ENCODE measurements around the gene PLCG2.

PLCG2 gene

DNA sequence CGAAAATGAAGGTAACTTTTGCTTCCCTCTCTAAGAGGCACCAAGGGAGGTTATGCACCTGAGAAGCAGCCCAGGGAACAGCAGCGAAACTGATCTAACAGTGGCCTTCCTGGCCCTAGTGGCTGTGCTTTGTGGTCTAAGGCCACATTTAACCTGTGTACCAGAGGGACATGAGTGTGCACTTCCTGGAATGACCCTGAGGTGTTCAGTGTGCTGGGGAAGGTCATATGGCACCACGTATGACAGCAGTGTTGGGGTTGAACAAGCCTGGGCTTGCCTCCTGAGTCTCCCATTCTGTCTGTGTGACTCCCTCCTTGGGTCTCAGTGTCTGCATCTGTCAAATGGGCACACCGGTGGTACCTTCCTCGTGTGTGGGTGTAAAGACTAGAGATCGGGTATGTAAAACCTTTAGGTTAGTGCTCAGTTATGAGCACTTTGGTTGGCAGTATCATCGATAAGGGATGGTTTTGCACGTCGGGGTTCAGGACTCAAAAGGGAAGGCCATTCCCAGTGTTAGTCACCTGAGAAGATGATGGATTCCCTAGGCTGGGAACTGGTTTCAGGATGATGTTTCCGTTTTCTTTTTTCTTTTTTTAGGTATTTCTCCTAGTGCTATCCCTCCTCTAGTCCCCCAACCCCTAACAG lies 31.9 kb downstream of the PLCG2 start:
- DNase-seq, result no peak
- H3K4me3 ChIP-seq (ENCODE audit: control insufficient read depth in 1 of 7, extremely low read depth in 1 of 7, insufficient read depth in 4 of 7, low read depth in 2 of 7, low read length in 6 of 7), result no peak overlapping the region
- CTCF ChIA-PET, result no interaction called here
- 84% methylated on average over 8 of the region's 10 CpGs for WGBS (ENCODE audit: insufficient coverage)
- POLR2A ChIA-PET, result no interaction called here
- H3K9me3 ChIP-seq (ENCODE audit: control extremely low read depth in 1 of 5, control insufficient read depth in 4 of 5, insufficient read depth in 2 of 5, low read depth in 1 of 5, low read length in 4 of 5), result no peaks in the 10 kb centered on the region
- peaks cover 1 to 51% (median 8%) of the 10 kb centered on the region in 4 experiments for H3K4me1 ChIP-seq (ENCODE audit: control extremely low read depth in 1 of 4, control insufficient read depth in 4 of 4, insufficient read depth in 4 of 4, low read length in 3 of 4)
- H3K27me3 ChIP-seq (replicated peaks in 2 of 5; ENCODE audit: control insufficient read depth in 4 of 5, insufficient read depth in 5 of 5, low read length in 4 of 5), result no peaks in the 10 kb centered on the region
- peaks cover 0 to 18% (median 1%) of the 10 kb centered on the region in 4 experiments for H3K36me3 ChIP-seq (ENCODE audit: control insufficient read depth in 4 of 4, insufficient read depth in 4 of 4, low read length in 3 of 4)
- no peak overlapping the region for H3K27ac ChIP-seq (ENCODE audit: insufficient read depth in 1 of 2, low read depth in 1 of 2, low read length in 2 of 2, poor library complexity in 1 of 2, severe bottlenecking in 2 of 2)

DNA sequence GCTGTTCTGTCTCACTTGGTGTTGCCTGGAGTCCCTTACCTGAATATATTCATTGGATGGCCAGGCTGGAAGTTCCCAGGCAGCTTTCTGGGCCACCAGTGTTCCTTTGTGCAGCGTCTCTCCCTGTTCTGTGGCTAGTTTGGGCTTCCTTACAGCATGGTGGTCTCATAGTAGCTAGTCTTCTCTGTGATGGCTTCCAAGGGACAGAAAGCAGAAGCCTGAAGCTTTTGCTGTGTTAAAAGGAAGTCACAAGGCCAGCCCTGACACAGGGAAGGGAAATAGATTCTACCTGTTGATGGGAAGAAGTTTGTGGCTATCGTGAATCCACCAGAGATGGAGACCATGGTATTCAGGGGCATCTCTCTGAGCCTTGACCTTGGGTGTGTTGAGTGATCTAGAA lies 34.6 kb downstream of the PLCG2 start:
- Histone ChIP-seq H3K4me1 (ENCODE audit: control extremely low read depth in 1 of 4, control insufficient read depth in 4 of 4, insufficient read depth in 4 of 4, low read length in 3 of 4) (peaks cover 5 to 61% (median 16%) of the 10 kb centered on the region in 4 experiments), H3K27me3 (replicated peaks in 2 of 5; ENCODE audit: control insufficient read depth in 4 of 5, insufficient read depth in 5 of 5, low read length in 4 of 5) (no peaks in the 10 kb centered on the region), H3K27ac (ENCODE audit: insufficient read depth in 1 of 2, low read depth in 1 of 2, low read length in 2 of 2, poor library complexity in 1 of 2, severe bottlenecking in 2 of 2) (no peak overlapping the region), H3K9me3 (ENCODE audit: control extremely low read depth in 1 of 5, control insufficient read depth in 4 of 5, insufficient read depth in 2 of 5, low read depth in 1 of 5, low read length in 4 of 5) (no peaks in the 10 kb centered on the region), H3K4me3 (ENCODE audit: control insufficient read depth in 1 of 7, extremely low read depth in 1 of 7, insufficient read depth in 4 of 7, low read depth in 2 of 7, low read length in 6 of 7) (no peak overlapping the region), H3K36me3 (ENCODE audit: control insufficient read depth in 4 of 4, insufficient read depth in 4 of 4, low read length in 3 of 4) (peaks cover 0 to 5% (median 1%) of the 10 kb centered on the region in 4 experiments)
- no peak for DNase-seq
- ChIA-PET POLR2A (no interaction called here), CTCF (interaction anchor here (0.7 to 1.2 kb wide), 3 partner anchors 10 to 61 kb away, joined by 3 read pairs; no protein-coding TSS in a partner anchor)
- 100% methylated on average over 1 of the region's 2 CpGs for WGBS (ENCODE audit: insufficient coverage)

DNA sequence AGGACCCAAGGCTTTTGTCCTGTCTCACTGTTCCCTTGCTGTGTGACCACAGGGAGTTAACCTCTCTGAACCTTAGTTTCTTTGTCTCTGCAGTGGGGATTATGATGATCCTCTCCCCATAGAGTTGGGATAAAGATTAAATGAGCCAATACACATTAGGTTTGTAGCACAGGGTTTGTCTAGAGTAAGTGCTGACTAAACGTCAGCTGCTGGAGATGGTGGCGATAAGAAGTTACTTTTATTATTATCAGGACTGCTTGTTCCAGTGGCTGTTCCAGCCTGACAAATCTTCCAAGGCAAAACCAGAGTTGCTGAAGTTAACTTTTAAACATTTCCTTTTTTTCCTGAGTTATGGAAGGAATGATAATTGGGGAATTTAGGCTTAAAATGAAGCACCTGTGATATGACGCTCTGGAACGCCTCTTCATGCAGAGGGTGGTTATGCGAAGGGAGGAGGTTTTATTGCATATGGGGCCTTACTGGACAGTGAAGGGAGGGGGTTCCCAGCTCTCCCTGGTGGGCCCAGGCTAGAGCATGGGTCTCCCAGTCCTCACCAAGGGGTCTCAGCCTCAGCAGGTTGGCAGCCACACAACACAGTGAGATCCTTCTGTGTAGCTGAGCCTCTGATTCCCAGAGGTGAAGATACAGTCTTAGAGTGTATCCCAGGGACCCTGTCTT lies 35.8 kb downstream of the PLCG2 start:
- H3K36me3 ChIP-seq (ENCODE audit: control insufficient read depth in 4 of 4, insufficient read depth in 4 of 4, low read length in 3 of 4), result peaks cover 0 to 3% (median 0%) of the 10 kb centered on the region in 4 experiments
- H3K4me3 ChIP-seq (ENCODE audit: control insufficient read depth in 1 of 7, extremely low read depth in 1 of 7, insufficient read depth in 4 of 7, low read depth in 2 of 7, low read length in 6 of 7), result no peak overlapping the region
- WGBS (ENCODE audit: insufficient coverage), result 92% methylated on average over 3 of the region's 5 CpGs
- no peaks in the 10 kb centered on the region for H3K27me3 ChIP-seq (replicated peaks in 2 of 5; ENCODE audit: control insufficient read depth in 4 of 5, insufficient read depth in 5 of 5, low read length in 4 of 5)
- CTCF ChIA-PET, result interaction anchor here (1.2 kb wide), 1 partner anchor 11 kb away, joined by 3 read pairs; no protein-coding TSS in a partner anchor
- POLR2A ChIA-PET, result no interaction called here
- no peak overlapping the region for H3K27ac ChIP-seq (ENCODE audit: insufficient read depth in 1 of 2, low read depth in 1 of 2, low read length in 2 of 2, poor library complexity in 1 of 2, severe bottlenecking in 2 of 2)
- no peaks in the 10 kb centered on the region for H3K9me3 ChIP-seq (ENCODE audit: control extremely low read depth in 1 of 5, control insufficient read depth in 4 of 5, insufficient read depth in 2 of 5, low read depth in 1 of 5, low read length in 4 of 5)
- H3K4me1 ChIP-seq (ENCODE audit: control extremely low read depth in 1 of 4, control insufficient read depth in 4 of 4, insufficient read depth in 4 of 4, low read length in 3 of 4), result peaks cover 5 to 66% (median 16%) of the 10 kb centered on the region in 4 experiments
- DNase-seq, result no peak

DNA sequence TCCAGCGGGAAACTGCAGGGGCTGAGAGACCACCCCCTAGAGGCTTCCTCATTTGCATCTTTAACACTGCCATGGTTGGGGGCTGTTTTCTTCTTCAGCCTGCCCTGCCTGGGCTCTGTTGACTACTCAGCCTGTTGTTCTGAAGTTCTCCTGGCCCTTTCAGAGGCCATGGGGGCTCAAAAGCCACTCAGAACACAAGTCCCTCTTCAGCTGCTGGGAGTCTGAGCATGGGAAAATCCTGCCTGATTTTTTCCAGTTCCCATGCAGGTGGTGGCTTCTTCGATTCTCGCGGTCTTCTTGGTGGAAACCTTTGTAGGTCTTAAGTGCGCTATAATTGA lies 36.3 kb downstream of the PLCG2 start:
- ChIA-PET POLR2A (no interaction called here), CTCF (interaction anchor here (1.0 kb wide), 1 partner anchor 27 kb away, joined by 3 read pairs; no protein-coding TSS in a partner anchor)
- 75% methylated on average over 4 of the region's 5 CpGs for WGBS (ENCODE audit: insufficient coverage)
- H3K4me3 ChIP-seq (ENCODE audit: control insufficient read depth in 1 of 7, extremely low read depth in 1 of 7, insufficient read depth in 4 of 7, low read depth in 2 of 7, low read length in 6 of 7), result no peak overlapping the region
- no peaks in the 10 kb centered on the region for H3K9me3 ChIP-seq (ENCODE audit: control extremely low read depth in 1 of 5, control insufficient read depth in 4 of 5, insufficient read depth in 2 of 5, low read depth in 1 of 5, low read length in 4 of 5)
- peaks cover 0 to 3% (median 0%) of the 10 kb centered on the region in 4 experiments for H3K36me3 ChIP-seq (ENCODE audit: control insufficient read depth in 4 of 4, insufficient read depth in 4 of 4, low read length in 3 of 4)
- DNase-seq, result no peak
- peaks cover 5 to 67% (median 16%) of the 10 kb centered on the region in 4 experiments for H3K4me1 ChIP-seq (ENCODE audit: control extremely low read depth in 1 of 4, control insufficient read depth in 4 of 4, insufficient read depth in 4 of 4, low read length in 3 of 4)
- no peak overlapping the region for H3K27ac ChIP-seq (ENCODE audit: insufficient read depth in 1 of 2, low read depth in 1 of 2, low read length in 2 of 2, poor library complexity in 1 of 2, severe bottlenecking in 2 of 2)
- no peaks in the 10 kb centered on the region for H3K27me3 ChIP-seq (replicated peaks in 2 of 5; ENCODE audit: control insufficient read depth in 4 of 5, insufficient read depth in 5 of 5, low read length in 4 of 5)

DNA sequence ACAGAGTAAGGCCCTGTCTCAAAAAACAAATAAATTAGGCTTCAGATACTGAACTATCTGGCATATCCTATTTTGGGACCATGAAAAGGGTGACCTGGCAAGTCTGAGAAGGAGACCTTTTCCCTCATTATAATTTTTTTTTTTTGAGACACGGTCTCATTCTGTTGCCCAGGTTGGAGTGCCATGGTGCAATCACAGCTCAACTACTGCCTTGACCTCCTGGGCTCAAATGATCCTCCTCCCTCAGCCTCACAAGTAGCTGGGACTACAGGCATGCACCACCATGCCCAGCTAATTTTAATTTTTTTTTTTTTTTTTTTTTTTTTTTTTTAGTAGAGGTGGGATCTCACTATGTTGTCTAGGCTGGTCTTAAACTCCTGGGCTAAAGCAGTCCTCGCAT lies 37.3 kb downstream of the PLCG2 start:
- Histone ChIP-seq H3K27ac (ENCODE audit: insufficient read depth in 1 of 2, low read depth in 1 of 2, low read length in 2 of 2, poor library complexity in 1 of 2, severe bottlenecking in 2 of 2) (no peak overlapping the region), H3K9me3 (ENCODE audit: control extremely low read depth in 1 of 5, control insufficient read depth in 4 of 5, insufficient read depth in 2 of 5, low read depth in 1 of 5, low read length in 4 of 5) (no peaks in the 10 kb centered on the region), H3K27me3 (replicated peaks in 2 of 5; ENCODE audit: control insufficient read depth in 4 of 5, insufficient read depth in 5 of 5, low read length in 4 of 5) (no peaks in the 10 kb centered on the region), H3K4me1 (ENCODE audit: control extremely low read depth in 1 of 4, control insufficient read depth in 4 of 4, insufficient read depth in 4 of 4, low read length in 3 of 4) (peaks cover 7 to 71% (median 21%) of the 10 kb centered on the region in 4 experiments), H3K36me3 (ENCODE audit: control insufficient read depth in 4 of 4, insufficient read depth in 4 of 4, low read length in 3 of 4) (no peaks in the 10 kb centered on the region), H3K4me3 (ENCODE audit: control insufficient read depth in 1 of 7, extremely low read depth in 1 of 7, insufficient read depth in 4 of 7, low read depth in 2 of 7, low read length in 6 of 7) (no peak overlapping the region)
- ChIA-PET CTCF (interaction anchor here (1.0 kb wide), 1 partner anchor 26 kb away, joined by 3 read pairs; no protein-coding TSS in a partner anchor), POLR2A (no interaction called here)
- DNase-seq, result no peak
- 100% methylated on average over 2 of the region's 2 CpGs for WGBS (ENCODE audit: insufficient coverage)

DNA sequence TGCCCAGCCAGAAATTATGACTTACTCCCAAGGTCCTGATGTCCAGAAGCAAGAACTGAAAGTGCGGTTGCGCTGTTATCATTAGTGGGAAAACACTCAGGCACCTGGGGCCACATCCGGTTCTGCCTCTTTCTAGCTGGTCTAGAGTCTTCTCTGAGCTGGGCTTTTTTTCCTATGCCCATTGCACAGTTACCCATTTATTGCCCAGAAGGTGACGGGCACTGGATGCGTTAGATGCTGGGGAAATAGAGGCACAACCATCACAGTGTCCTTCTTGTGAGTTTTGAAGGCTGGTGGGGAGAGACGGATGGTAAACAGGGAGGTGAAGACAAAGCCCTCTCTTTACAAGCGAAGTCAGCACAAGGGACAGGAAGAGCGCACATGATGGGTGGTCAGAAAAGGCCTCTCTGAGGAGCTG lies 37.7 kb downstream of the PLCG2 start:
- Histone ChIP-seq H3K36me3 (ENCODE audit: control insufficient read depth in 4 of 4, insufficient read depth in 4 of 4, low read length in 3 of 4) (no peaks in the 10 kb centered on the region), H3K4me1 (ENCODE audit: control extremely low read depth in 1 of 4, control insufficient read depth in 4 of 4, insufficient read depth in 4 of 4, low read length in 3 of 4) (peaks cover 11 to 75% (median 26%) of the 10 kb centered on the region in 4 experiments), H3K4me3 (ENCODE audit: control insufficient read depth in 1 of 7, extremely low read depth in 1 of 7, insufficient read depth in 4 of 7, low read depth in 2 of 7, low read length in 6 of 7) (no peak overlapping the region), H3K27ac (ENCODE audit: insufficient read depth in 1 of 2, low read depth in 1 of 2, low read length in 2 of 2, poor library complexity in 1 of 2, severe bottlenecking in 2 of 2) (no peak overlapping the region), H3K27me3 (replicated peaks in 2 of 5; ENCODE audit: control insufficient read depth in 4 of 5, insufficient read depth in 5 of 5, low read length in 4 of 5) (no peaks in the 10 kb centered on the region), H3K9me3 (ENCODE audit: control extremely low read depth in 1 of 5, control insufficient read depth in 4 of 5, insufficient read depth in 2 of 5, low read depth in 1 of 5, low read length in 4 of 5) (no peaks in the 10 kb centered on the region)
- 98% methylated on average over 8 of the region's 8 CpGs for WGBS (ENCODE audit: insufficient coverage)
- ChIA-PET CTCF (interaction anchor here (1.2 to 2.0 kb wide), 3 partner anchors 10 to 25 kb away, joined by 3 to 10 read pairs (median 4); no protein-coding TSS in a partner anchor), POLR2A (no interaction called here)
- no peak for DNase-seq

DNA sequence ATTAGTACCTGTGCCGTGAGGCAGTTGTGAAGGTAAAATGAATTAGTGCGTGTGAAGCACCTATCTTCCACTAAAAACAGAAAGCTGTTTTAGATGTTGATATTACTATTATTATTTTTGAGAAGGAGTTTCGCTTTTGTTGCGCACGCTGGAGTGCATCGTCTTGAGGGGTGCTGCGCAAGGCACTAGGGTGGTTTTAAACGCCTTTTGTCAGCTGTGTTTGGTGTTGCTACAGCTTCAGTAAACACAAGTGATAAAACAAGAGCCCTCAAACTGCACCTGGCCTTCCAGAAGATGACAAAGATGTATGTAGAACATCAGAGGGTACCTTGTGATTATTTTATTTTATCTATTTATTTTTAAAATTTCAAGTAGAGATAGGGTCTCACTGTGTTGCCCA lies 38.2 kb downstream of the PLCG2 start:
- no CpG with 5 or more reads among the region's 8 CpGs for WGBS (ENCODE audit: insufficient coverage)
- POLR2A ChIA-PET, result interaction anchor here (1.3 kb wide), 1 partner anchor 10 kb away, joined by 3 read pairs; no protein-coding TSS in a partner anchor
- Histone ChIP-seq H3K4me1 (ENCODE audit: control extremely low read depth in 1 of 4, control insufficient read depth in 4 of 4, insufficient read depth in 4 of 4, low read length in 3 of 4) (peaks cover 12 to 80% (median 31%) of the 10 kb centered on the region in 4 experiments), H3K27me3 (replicated peaks in 2 of 5; ENCODE audit: control insufficient read depth in 4 of 5, insufficient read depth in 5 of 5, low read length in 4 of 5) (no peaks in the 10 kb centered on the region), H3K9me3 (ENCODE audit: control extremely low read depth in 1 of 5, control insufficient read depth in 4 of 5, insufficient read depth in 2 of 5, low read depth in 1 of 5, low read length in 4 of 5) (no peaks in the 10 kb centered on the region), H3K27ac (ENCODE audit: insufficient read depth in 1 of 2, low read depth in 1 of 2, low read length in 2 of 2, poor library complexity in 1 of 2, severe bottlenecking in 2 of 2) (no peak overlapping the region), H3K4me3 (ENCODE audit: control insufficient read depth in 1 of 7, extremely low read depth in 1 of 7, insufficient read depth in 4 of 7, low read depth in 2 of 7, low read length in 6 of 7) (no peak overlapping the region), H3K36me3 (ENCODE audit: control insufficient read depth in 4 of 4, insufficient read depth in 4 of 4, low read length in 3 of 4) (no peaks in the 10 kb centered on the region)
- no peak for DNase-seq
- CTCF ChIA-PET, result interaction anchor here (0.6 to 2.0 kb wide), 6 partner anchors 10 to 64 kb away, joined by 3 to 11 read pairs (median 4); no protein-coding TSS in a partner anchor

All from common myeloid progenitor, CD34-positive (primary cell).